Epithelial cell of umbilical artery (primary cell): ENCODE measurements around the gene USP6NL. TPM values are rescaled to one million over a fixed set of nuclear protein-coding genes. Genes with fewer than 3 reads are reported as not detected.

Experiments used
- total RNA-seq: library from RNA; depleted of rRNA; stranded (reverse); fragments of >200 nt; gene quantifications from 2 replicates; pipeline ENCODE4 v1.2.3, GENCODE V29; 2014

USP6NL gene
- 13.6 and 17.6 TPM in 2 replicates for total RNA-seq

GRCh38 chr10:11611248-11612020 lies at the start of gene USP6NL:
USP6NL (minus strand) TSS chr10:11611650; CDS start chr10:11597634, 14,016 bp downstream.

Other genes starting within 250 kb of the USP6NL start
- gene ECHDC3, start 130.7 kb upstream of the USP6NL start, total RNA-seq = 2.6 and 16.3 TPM in 2 replicates
- 5.3 and 6.5 TPM in 2 replicates for gene PROSER2, start 211.7 kb upstream of the USP6NL start, total RNA-seq